ENCODE measurements around the gene MTMR10. TPM values are rescaled to one million over a fixed set of nuclear protein-coding genes. Genes with fewer than 3 reads are reported as not detected.

The MTMR10 gene
- polyA plus RNA-seq, 1 donor from 2014 or later = 2.3 TPM

DNA sequence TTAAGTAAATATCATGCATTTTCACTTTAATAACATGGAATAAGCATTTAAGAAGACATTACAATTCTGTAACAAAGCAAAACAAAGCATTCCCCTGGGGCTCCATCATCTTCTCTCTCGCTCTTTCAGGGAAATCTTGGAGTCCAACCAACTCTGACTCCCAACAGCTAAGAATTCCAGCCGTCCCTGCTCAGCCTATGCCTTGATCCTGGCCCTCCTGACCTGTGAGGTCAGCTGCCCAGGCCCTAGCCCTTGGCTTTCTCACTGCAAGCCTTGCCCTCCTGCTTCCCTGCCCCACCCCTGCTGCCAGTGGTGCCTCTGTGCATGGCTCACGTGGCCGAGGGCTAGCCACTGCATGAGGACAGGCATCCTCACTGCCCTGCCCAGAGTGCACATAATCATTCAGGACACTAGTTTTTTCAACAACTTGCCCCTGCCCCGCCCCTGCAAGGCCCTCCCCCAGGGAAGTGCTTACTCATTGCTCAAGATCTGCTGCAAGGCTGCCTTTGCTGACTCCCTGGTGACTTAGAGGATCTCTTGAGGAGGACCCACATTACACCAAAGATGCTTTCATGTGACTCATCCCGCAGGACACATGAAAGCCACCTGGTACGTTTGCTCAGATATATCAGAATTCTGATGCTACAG, 37.6 kb downstream of the MTMR10 start:
- Histone ChIP-seq H3K4me2 (ENCODE audit: low read length) (no peak overlapping the region), H4K20me1 (ENCODE audit: insufficient read depth) (no peaks in the 10 kb centered on the region), H3K27ac (ENCODE audit: low read length) (no peak overlapping the region), H3K27me3 (ENCODE audit: insufficient read depth, low read depth, low read length) (no peaks in the 10 kb centered on the region), H3K79me2 (replicated peaks; ENCODE audit: insufficient read depth, low read length) (no peaks in the 10 kb centered on the region), H3K36me3 (ENCODE audit: insufficient read depth, low read length) (no peaks in the 10 kb centered on the region), H3K9me2 (ENCODE audit: insufficient read depth, low read length) (no peaks in the 10 kb centered on the region), H2AFZ (ENCODE audit: low read depth, low read length) (no peak overlapping the region), H3K9ac (ENCODE audit: low read length) (no peak overlapping the region), H3F3A (ENCODE audit: insufficient read depth, low read length, poor library complexity, severe bottlenecking) (no peaks in the 10 kb centered on the region), H3K9me3 (ENCODE audit: low read length) (no peaks in the 10 kb centered on the region), H3K4me3 (ENCODE audit: low read length) (no peak overlapping the region)
- TF ChIP-seq EZH2 (IDR thresholded peaks at IDR 0.05; ENCODE audit: borderline replicate concordance, insufficient read depth, low read length, poor library complexity, severe bottlenecking) = no peak
- no peak for TF ChIP-seq RAD21 (conservative IDR thresholded peaks at IDR 0.05)
- no peak for TF ChIP-seq SMC3 (conservative IDR thresholded peaks at IDR 0.05; ENCODE audit: poor library complexity)
- no peak for TF ChIP-seq EP300 (conservative IDR thresholded peaks at IDR 0.05; ENCODE audit: poor library complexity, severe bottlenecking)
- no peak for TF ChIP-seq POLR2AphosphoS5 (IDR thresholded peaks at IDR 0.05)
- no peak for TF ChIP-seq MXI1 (conservative IDR thresholded peaks at IDR 0.05; ENCODE audit: poor library complexity, severe bottlenecking)
- no peak for TF ChIP-seq REST (IDR thresholded peaks at IDR 0.05; ENCODE audit: borderline replicate concordance)
- no peak for TF ChIP-seq TAF1 (IDR thresholded peaks at IDR 0.05; ENCODE audit: low read depth)
- TF ChIP-seq, protein P1, sequence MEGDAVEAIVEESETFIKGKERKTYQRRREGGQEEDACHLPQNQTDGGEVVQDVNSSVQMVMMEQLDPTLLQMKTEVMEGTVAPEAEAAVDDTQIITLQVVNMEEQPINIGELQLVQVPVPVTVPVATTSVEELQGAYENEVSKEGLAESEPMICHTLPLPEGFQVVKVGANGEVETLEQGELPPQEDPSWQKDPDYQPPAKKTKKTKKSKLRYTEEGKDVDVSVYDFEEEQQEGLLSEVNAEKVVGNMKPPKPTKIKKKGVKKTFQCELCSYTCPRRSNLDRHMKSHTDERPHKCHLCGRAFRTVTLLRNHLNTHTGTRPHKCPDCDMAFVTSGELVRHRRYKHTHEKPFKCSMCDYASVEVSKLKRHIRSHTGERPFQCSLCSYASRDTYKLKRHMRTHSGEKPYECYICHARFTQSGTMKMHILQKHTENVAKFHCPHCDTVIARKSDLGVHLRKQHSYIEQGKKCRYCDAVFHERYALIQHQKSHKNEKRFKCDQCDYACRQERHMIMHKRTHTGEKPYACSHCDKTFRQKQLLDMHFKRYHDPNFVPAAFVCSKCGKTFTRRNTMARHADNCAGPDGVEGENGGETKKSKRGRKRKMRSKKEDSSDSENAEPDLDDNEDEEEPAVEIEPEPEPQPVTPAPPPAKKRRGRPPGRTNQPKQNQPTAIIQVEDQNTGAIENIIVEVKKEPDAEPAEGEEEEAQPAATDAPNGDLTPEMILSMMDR (IDR thresholded peaks at IDR 0.05; ENCODE audit: poor library complexity, severe bottlenecking) = no peak

- Histone ChIP-seq H3K9me3 (ENCODE audit: low read length) (no peaks in the 10 kb centered on the region), H3K9me2 (ENCODE audit: insufficient read depth, low read length) (no peaks in the 10 kb centered on the region), H3K79me2 (replicated peaks; ENCODE audit: insufficient read depth, low read length) (no peaks in the 10 kb centered on the region), H3K27ac (ENCODE audit: low read length) (no peak overlapping the region), H3K36me3 (ENCODE audit: insufficient read depth, low read length) (no peaks in the 10 kb centered on the region), H3K4me2 (ENCODE audit: low read length) (no peak overlapping the region), H3F3A (ENCODE audit: insufficient read depth, low read length, poor library complexity, severe bottlenecking) (no peaks in the 10 kb centered on the region), H2AFZ (ENCODE audit: low read depth, low read length) (no peak overlapping the region), H4K20me1 (ENCODE audit: insufficient read depth) (no peaks in the 10 kb centered on the region), H3K9ac (ENCODE audit: low read length) (no peak overlapping the region), H3K27me3 (ENCODE audit: insufficient read depth, low read depth, low read length) (no peaks in the 10 kb centered on the region), H3K4me3 (ENCODE audit: low read length) (no peak overlapping the region)
- no peak for TF ChIP-seq REST (IDR thresholded peaks at IDR 0.05; ENCODE audit: borderline replicate concordance)
- TF ChIP-seq MXI1 (conservative IDR thresholded peaks at IDR 0.05; ENCODE audit: poor library complexity, severe bottlenecking) = no peak
- TF ChIP-seq, protein P1 (IDR thresholded peaks at IDR 0.05; ENCODE audit: poor library complexity, severe bottlenecking) = no peak
- TF ChIP-seq POLR2AphosphoS5 (IDR thresholded peaks at IDR 0.05) = no peak
- no peak for TF ChIP-seq SMC3 (conservative IDR thresholded peaks at IDR 0.05; ENCODE audit: poor library complexity)
- no peak for TF ChIP-seq RAD21 (conservative IDR thresholded peaks at IDR 0.05)
- TF ChIP-seq EZH2 (IDR thresholded peaks at IDR 0.05; ENCODE audit: borderline replicate concordance, insufficient read depth, low read length, poor library complexity, severe bottlenecking) = no peak
- TF ChIP-seq EP300 (conservative IDR thresholded peaks at IDR 0.05; ENCODE audit: poor library complexity, severe bottlenecking) = no peak
- no peak for TF ChIP-seq TAF1 (IDR thresholded peaks at IDR 0.05; ENCODE audit: low read depth)
Observed at GRCh38 chr15:30953183-30953582, 38.2 kb downstream of the MTMR10 start.

All from neural cell (in vitro differentiated cells).